GM20431 (cell line): ENCODE results near the gene TP53BP2.
"Not testable (repeated sequence)": the region's sequence is repeated elsewhere in the genome, so short reads cannot be mapped to it uniquely, and the experiment has no call there.

ENCODE experiments used
- in situ Hi-C: fragments of 300-500 bp; cut with MseI, MboI; formaldehyde crosslinking; loops from one replicate; pipeline ENCODE4 v1.15.0; 2020; ENCODE audit warnings: low sequenced_read_pairs; ENCODE audit not compliant: unreplicated experiment

The TP53BP2 gene

GRCh38 chr1:223748773-223749733 is 96.7 kb downstream of the TP53BP2 start:
- in situ Hi-C loops, result no loop called here

- in situ Hi-C loops, result no loop called here
Measured at GRCh38 chr1:223748405-223748772, 97.4 kb downstream of the TP53BP2 start.

GRCh38 chr1:223747838-223748335 is 97.9 kb downstream of the TP53BP2 start:
- in situ Hi-C loops, result no loop called here

- in situ Hi-C loops, result no loop called here
Measured at GRCh38 chr1:223745731-223746130, 100.0 kb downstream of the TP53BP2 start.

- in situ Hi-C loops, result no loop called here
Measured at GRCh38 chr1:223742856-223743517, 102.8 kb downstream of the TP53BP2 start.

GRCh38 chr1:223741861-223742260 is 103.9 kb downstream of the TP53BP2 start:
- in situ Hi-C loops, result no loop called here

- in situ Hi-C loops, result not testable (repeated sequence)
Measured at GRCh38 chr1:223740038-223740736, 105.6 kb downstream of the TP53BP2 start.

- in situ Hi-C loops, result no loop called here
Measured at GRCh38 chr1:223739366-223740037, 106.2 kb downstream of the TP53BP2 start.

GRCh38 chr1:223738465-223739365 is 107.0 kb downstream of the TP53BP2 start:
- in situ Hi-C loops, result no loop called here

- in situ Hi-C loops, result no loop called here
Measured at GRCh38 chr1:223737342-223737741, 108.4 kb downstream of the TP53BP2 start.

GRCh38 chr1:223736638-223737037 is 109.1 kb downstream of the TP53BP2 start:
- in situ Hi-C loops, result not testable (repeated sequence)

- in situ Hi-C loops, result no loop called here
Measured at GRCh38 chr1:223733898-223734852, 111.6 kb downstream of the TP53BP2 start.

GRCh38 chr1:223732993-223733798 is 112.6 kb downstream of the TP53BP2 start:
- in situ Hi-C loops, result no loop called here

GRCh38 chr1:223731133-223731770 is 114.5 kb downstream of the TP53BP2 start:
- in situ Hi-C loops, result no loop called here

- in situ Hi-C loops, result no loop called here
Measured at GRCh38 chr1:223730479-223731132, 115.1 kb downstream of the TP53BP2 start.

GRCh38 chr1:223729906-223730305 is 115.8 kb downstream of the TP53BP2 start:
- in situ Hi-C loops, result no loop called here
